ENCODE results near the gene HIVEP2.

DNA sequence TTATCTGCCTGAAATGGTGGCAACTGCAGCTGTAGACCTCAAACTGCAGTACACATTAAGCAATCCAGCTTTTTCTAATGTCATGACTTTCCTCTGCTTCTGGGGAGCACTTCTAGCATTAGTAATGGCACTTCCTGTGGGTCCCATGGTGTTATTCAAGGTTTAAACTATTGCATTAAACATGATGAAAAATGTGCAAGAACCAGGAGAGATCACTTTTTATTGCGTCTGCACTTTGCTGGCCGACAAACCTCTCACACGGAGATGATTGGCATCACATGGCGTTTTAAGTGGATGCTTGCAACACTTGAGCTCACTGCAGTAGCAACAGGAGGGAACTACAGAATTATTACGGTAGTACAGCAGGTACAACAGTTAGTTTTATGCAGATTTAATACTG, 148.4 kb downstream of the HIVEP2 start:
- TF ChIP-seq GATA2 (IDR thresholded peaks at IDR 0.05; ENCODE audit: insufficient read depth, insufficient read length, low read depth, low read length) (no peak), CTCF (IDR thresholded peaks at IDR 0.05; ENCODE audit: extremely low read depth in 1 of 2, insufficient read depth in 1 of 2, low read depth in 1 of 2, low read length in 2 of 2) (no peak), MAX (IDR thresholded peaks at IDR 0.05; ENCODE audit: insufficient read depth, insufficient read length) (no peak)
